ENCODE results near the gene DHX30.

Gene DHX30

DNA sequence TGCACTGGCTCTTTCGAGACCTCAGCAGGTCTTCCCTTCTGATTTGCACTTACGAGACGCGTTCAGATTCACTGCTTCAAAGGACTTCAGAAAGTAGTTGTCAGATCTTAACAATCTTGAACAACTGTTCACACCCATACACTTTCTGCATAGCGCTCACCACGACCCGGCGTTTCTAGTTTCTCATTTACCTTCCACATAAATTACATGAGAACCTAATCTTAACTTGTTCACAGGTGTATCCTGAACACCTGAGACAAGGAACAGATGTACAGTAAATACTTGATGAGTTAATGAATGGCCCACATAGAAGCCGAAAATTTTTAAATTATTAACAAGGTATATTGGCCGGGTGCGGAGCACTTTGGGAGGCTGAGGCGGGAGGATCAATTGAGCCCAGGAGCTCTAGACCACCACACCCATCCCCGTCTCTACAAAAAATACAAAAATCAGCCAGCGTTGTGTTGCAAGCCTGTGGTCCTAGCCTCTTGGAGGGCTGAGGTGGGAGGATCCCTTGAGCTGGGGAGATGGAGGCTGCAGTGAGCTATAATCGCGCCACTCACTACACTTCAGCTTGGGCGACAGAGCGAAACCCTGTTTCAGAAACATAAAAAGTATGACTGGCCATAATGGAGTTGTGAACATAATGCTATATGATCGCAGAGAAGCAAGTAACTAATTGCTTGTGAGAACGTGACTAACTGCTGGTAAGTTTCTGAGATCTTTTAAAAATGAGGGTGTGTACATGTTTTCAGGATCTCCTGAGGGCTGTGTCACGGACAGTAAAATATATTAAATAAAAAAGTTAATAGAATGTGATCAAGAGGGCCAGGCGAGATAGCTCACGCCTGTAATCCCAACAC lies 20.3 kb upstream of the DHX30 start:
- ChIA-PET POLR2A (no interaction called here), CTCF (interaction anchor here (1.3 to 9.4 kb wide), 2 partner anchors 261 to 361 kb away, joined by 4 to 196 read pairs; no protein-coding TSS in a partner anchor)
- DNase-seq (ENCODE audit: low read depth, low spot score), result no peak
- peak overlapping the region; percentile 72 for H3K4me3 ChIP-seq (ENCODE audit: low read depth, low read length)
- TF ChIP-seq CTCF (IDR thresholded peaks at IDR 0.05; ENCODE audit: insufficient read depth, low read length, missing control alignments), result no peak

GRCh38 chr3:47783673-47784072 lies 19.3 kb upstream of the DHX30 start:
- no peak for TF ChIP-seq CTCF (IDR thresholded peaks at IDR 0.05; ENCODE audit: insufficient read depth, low read length, missing control alignments)
- ChIA-PET CTCF (interaction anchor here (1.3 to 9.4 kb wide), 3 partner anchors 14 to 362 kb away, joined by 4 to 196 read pairs (median 8); no protein-coding TSS in a partner anchor), POLR2A (no interaction called here)
- no peak overlapping the region for H3K4me3 ChIP-seq (ENCODE audit: low read depth, low read length)
- DNase-seq (ENCODE audit: low read depth, low spot score), result no peak

GRCh38 chr3:47791193-47791855 lies 11.6 kb upstream of the DHX30 start:
- no peak overlapping the region for H3K4me3 ChIP-seq (ENCODE audit: low read depth, low read length)
- CTCF ChIA-PET, result interaction anchor here (3.2 to 9.4 kb wide), 2 partner anchors 269 to 371 kb away, joined by 14 to 196 read pairs; no protein-coding TSS in a partner anchor
- POLR2A ChIA-PET, result no interaction called here
- DNase-seq (ENCODE audit: low read depth, low spot score), result no peak
- no peak for TF ChIP-seq CTCF (IDR thresholded peaks at IDR 0.05; ENCODE audit: insufficient read depth, low read length, missing control alignments)

- ChIA-PET POLR2A (no interaction called here), CTCF (interaction anchor here (2.9 kb wide), 1 partner anchor 271 kb away, joined by 24 read pairs; no protein-coding TSS in a partner anchor)
- no peak for DNase-seq (ENCODE audit: low read depth, low spot score)
- no peak overlapping the region for H3K4me3 ChIP-seq (ENCODE audit: low read depth, low read length)
- no peak for TF ChIP-seq CTCF (IDR thresholded peaks at IDR 0.05; ENCODE audit: insufficient read depth, low read length, missing control alignments)
Measured at GRCh38 chr3:47792699-47793098, 10.2 kb upstream of the DHX30 start.

- no peak for DNase-seq (ENCODE audit: low read depth, low spot score)
- ChIA-PET CTCF (interaction anchor here (1.0 to 2.9 kb wide), 2 partner anchors 127 to 273 kb away, joined by 3 to 24 read pairs; no protein-coding TSS in a partner anchor), POLR2A (no interaction called here)
- no peak for TF ChIP-seq CTCF (IDR thresholded peaks at IDR 0.05; ENCODE audit: insufficient read depth, low read length, missing control alignments)
- H3K4me3 ChIP-seq (ENCODE audit: low read depth, low read length), result no peak overlapping the region
Measured at GRCh38 chr3:47794544-47794943, 8.4 kb upstream of the DHX30 start.

DNA sequence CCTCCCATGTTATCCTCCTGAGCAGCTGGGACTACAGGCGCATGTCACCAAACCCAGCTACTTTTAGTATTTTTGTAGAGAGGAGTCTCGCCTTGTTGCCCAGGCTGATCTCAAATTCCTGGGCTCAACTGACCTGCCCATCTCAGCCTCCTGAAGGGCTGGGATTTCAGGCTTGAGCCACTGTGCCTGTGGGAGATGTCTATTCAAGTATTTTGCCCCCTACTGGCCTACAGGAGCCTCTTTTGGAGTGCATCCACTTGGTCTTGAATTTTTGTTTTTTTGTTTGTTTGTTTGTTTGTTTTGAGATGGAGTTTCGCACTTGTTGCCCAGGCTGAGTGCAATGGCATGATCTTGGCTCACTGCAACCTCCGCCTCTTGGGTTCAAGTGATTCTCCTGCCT lies 3.2 kb upstream of the DHX30 start:
- TF ChIP-seq CTCF (IDR thresholded peaks at IDR 0.05; ENCODE audit: insufficient read depth, low read length, missing control alignments), result no peak
- no peak overlapping the region for H3K4me3 ChIP-seq (ENCODE audit: low read depth, low read length)
- no peak for DNase-seq (ENCODE audit: low read depth, low spot score)
- ChIA-PET CTCF (interaction anchor here (1.4 to 4.4 kb wide), 2 partner anchors 11 to 278 kb away, joined by 5 to 24 read pairs; no protein-coding TSS in a partner anchor), POLR2A (no interaction called here)
